ENCODE measurements around the gene PCBP4. TPM values are rescaled to one million over a fixed set of nuclear protein-coding genes. Genes with fewer than 3 reads are reported as not detected.
"Not testable (repeated sequence)": the region's sequence is repeated elsewhere in the genome, so short reads cannot be mapped to it uniquely, and the experiment has no call there.

PCBP4 gene
- total RNA-seq, 2 donors from 2014 or later, result 73.8 to 119 TPM

GRCh38 chr3:51998774-51999173, 31.5 kb upstream of the PCBP4 start:
- Histone ChIP-seq H3K27me3 (no peaks in the 10 kb centered on the region), H3K4me1 (peaks cover 0 to 25% of the 10 kb centered on the region in 2 donors), H3K36me3 (peaks cover 11% of the 10 kb centered on the region), H3K4me3 (no peak overlapping the region), H3K9me3 (no peaks in the 10 kb centered on the region), H3K27ac (no peak overlapping the region)
- TF ChIP-seq CTCF (IDR thresholded peaks at IDR 0.05), result no peak
- no peak for DNase-seq (ENCODE audit: low spot score)

- no peak for TF ChIP-seq CTCF (IDR thresholded peaks at IDR 0.05)
- Histone ChIP-seq H3K4me3 (no peak overlapping the region), H3K36me3 (peaks cover 18% of the 10 kb centered on the region), H3K9me3 (no peaks in the 10 kb centered on the region), H3K27me3 (no peaks in the 10 kb centered on the region), H3K27ac (no peak overlapping the region), H3K4me1 (peaks cover 0 to 25% of the 10 kb centered on the region in 2 donors)
- DNase-seq (ENCODE audit: low spot score), result no peak
Observed at GRCh38 chr3:51997935-51998596, 30.8 kb upstream of the PCBP4 start.

GRCh38 chr3:51997172-51997571, 29.9 kb upstream of the PCBP4 start:
- H3K36me3 ChIP-seq, result peaks cover 25% of the 10 kb centered on the region
- no peak for TF ChIP-seq CTCF (IDR thresholded peaks at IDR 0.05)
- H3K4me3 ChIP-seq, result no peak overlapping the region
- H3K4me1 ChIP-seq, result peaks cover 0 to 25% of the 10 kb centered on the region in 2 donors
- no peaks in the 10 kb centered on the region for H3K9me3 ChIP-seq
- no peaks in the 10 kb centered on the region for H3K27me3 ChIP-seq
- no peak overlapping the region for H3K27ac ChIP-seq
- DNase-seq (ENCODE audit: low spot score), result no peak

GRCh38 chr3:51995346-51996163, 28.3 kb upstream of the PCBP4 start, which contains the start of gene RPL29:
TSS of gene RPL29 (minus strand) at chr3:51995895. CDS start at chr3:51995461, 434 bp downstream.
- Histone ChIP-seq H3K4me3 (peak within 1 kb of the TSS; percentile 78 to 84), H3K27ac (peak within 1 kb of the TSS; percentile 78 to 90), H3K27me3 (no peaks in the 10 kb centered on the region), H3K4me1 (peaks cover 0 to 16% of the 10 kb centered on the region in 2 donors), H3K9me3 (no peaks in the 10 kb centered on the region), H3K36me3 (peaks cover 35% of the 10 kb centered on the region)
- TF ChIP-seq CTCF (IDR thresholded peaks at IDR 0.05), result peak in 1 of 2 donors; percentile 64
- peak; percentile 95 for DNase-seq (ENCODE audit: low spot score)

- H3K9me3 ChIP-seq, result no peaks in the 10 kb centered on the region
- TF ChIP-seq CTCF (IDR thresholded peaks at IDR 0.05), result no peak
- peaks cover 35% of the 10 kb centered on the region for H3K36me3 ChIP-seq
- DNase-seq (ENCODE audit: low spot score), result no peak
- H3K27me3 ChIP-seq, result no peaks in the 10 kb centered on the region
- H3K27ac ChIP-seq, result peak overlapping the region in 1 of 2 donors; percentile 90
- peaks cover 0 to 17% of the 10 kb centered on the region in 2 donors for H3K4me1 ChIP-seq
- H3K4me3 ChIP-seq, result peak overlapping the region; percentile 78 to 84
Observed at GRCh38 chr3:51994530-51994929, 27.3 kb upstream of the PCBP4 start.

GRCh38 chr3:51993657-51994056, 26.4 kb upstream of the PCBP4 start:
- H3K27ac ChIP-seq; H3K9me3 ChIP-seq; H3K27me3 ChIP-seq; H3K4me3 ChIP-seq; DNase-seq (ENCODE audit: low spot score): not testable (repeated sequence)
- Histone ChIP-seq H3K36me3 (peaks cover 35% of the 10 kb centered on the region), H3K4me1 (peaks cover 0 to 19% of the 10 kb centered on the region in 2 donors)

Measured in right atrium auricular region (tissue), 2 donors.